ENCODE data around the gene TMEM45B. TPM values are rescaled to one million over a fixed set of nuclear protein-coding genes. Genes with fewer than 3 reads are reported as not detected.
"Not testable (repeated sequence)": the region's sequence is repeated elsewhere in the genome, so short reads cannot be mapped to it uniquely, and the experiment has no call there.

The TMEM45B gene
- total and polyA plus RNA-seq, 8 donors = 3.6 to 80.6 (median 19.3) TPM

DNA sequence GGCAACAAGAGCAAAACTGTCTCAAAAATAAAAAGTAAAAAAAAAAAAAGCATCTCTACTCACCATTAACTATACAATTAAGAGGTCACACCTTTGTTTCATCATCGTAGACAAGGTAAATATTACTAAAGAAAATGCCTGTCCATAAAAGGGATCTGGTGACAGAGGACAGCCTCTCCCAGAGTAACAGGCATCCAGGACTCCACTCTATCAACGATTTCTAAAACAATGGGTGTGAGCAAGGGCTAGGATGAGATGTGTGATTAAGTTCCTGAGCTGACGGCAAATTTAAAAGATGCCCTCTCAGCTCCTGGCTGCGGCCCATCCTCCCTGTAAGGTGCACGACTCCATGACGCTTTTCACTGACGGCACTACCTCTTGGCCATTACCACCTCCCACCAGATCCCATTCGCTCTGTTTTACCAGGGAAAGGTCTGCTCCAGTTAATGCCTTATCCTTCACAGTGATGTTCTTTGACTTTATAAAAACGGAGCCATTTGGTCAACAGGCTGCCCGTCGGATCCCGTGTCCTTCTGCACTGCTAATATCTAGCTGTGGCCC lies 2.3 kb upstream of the TMEM45B start:
- Histone ChIP-seq H3K4me3 (no peak overlapping the region), H3K9me3 (no peaks in the 10 kb centered on the region), H3K4me1 (peaks cover 0 to 19% (median 13%) of the 10 kb centered on the region in 4 donors), H3K27ac (no peak overlapping the region), H3K36me3 (no peaks in the 10 kb centered on the region), H3K27me3 (peaks cover 0 to 33% (median 7%) of the 10 kb centered on the region in 3 donors)
- TF ChIP-seq POLR2A (IDR thresholded peaks at IDR 0.05) (no peak), POLR2AphosphoS5 (IDR thresholded peaks at IDR 0.05) (no peak), EP300 (IDR thresholded peaks at IDR 0.05) (no peak)
- TF ChIP-seq, protein P1, sequence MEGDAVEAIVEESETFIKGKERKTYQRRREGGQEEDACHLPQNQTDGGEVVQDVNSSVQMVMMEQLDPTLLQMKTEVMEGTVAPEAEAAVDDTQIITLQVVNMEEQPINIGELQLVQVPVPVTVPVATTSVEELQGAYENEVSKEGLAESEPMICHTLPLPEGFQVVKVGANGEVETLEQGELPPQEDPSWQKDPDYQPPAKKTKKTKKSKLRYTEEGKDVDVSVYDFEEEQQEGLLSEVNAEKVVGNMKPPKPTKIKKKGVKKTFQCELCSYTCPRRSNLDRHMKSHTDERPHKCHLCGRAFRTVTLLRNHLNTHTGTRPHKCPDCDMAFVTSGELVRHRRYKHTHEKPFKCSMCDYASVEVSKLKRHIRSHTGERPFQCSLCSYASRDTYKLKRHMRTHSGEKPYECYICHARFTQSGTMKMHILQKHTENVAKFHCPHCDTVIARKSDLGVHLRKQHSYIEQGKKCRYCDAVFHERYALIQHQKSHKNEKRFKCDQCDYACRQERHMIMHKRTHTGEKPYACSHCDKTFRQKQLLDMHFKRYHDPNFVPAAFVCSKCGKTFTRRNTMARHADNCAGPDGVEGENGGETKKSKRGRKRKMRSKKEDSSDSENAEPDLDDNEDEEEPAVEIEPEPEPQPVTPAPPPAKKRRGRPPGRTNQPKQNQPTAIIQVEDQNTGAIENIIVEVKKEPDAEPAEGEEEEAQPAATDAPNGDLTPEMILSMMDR (IDR thresholded peaks at IDR 0.05) = no peak
- 81 to 86% (median 85%) methylated on average over 12 of the region's 12 CpGs for WGBS, 5 donors
- DNase-seq = no peak
- intact Hi-C loops (cut with DNase I; ENCODE audit: low total_unique reads) = no loop called here

DNA sequence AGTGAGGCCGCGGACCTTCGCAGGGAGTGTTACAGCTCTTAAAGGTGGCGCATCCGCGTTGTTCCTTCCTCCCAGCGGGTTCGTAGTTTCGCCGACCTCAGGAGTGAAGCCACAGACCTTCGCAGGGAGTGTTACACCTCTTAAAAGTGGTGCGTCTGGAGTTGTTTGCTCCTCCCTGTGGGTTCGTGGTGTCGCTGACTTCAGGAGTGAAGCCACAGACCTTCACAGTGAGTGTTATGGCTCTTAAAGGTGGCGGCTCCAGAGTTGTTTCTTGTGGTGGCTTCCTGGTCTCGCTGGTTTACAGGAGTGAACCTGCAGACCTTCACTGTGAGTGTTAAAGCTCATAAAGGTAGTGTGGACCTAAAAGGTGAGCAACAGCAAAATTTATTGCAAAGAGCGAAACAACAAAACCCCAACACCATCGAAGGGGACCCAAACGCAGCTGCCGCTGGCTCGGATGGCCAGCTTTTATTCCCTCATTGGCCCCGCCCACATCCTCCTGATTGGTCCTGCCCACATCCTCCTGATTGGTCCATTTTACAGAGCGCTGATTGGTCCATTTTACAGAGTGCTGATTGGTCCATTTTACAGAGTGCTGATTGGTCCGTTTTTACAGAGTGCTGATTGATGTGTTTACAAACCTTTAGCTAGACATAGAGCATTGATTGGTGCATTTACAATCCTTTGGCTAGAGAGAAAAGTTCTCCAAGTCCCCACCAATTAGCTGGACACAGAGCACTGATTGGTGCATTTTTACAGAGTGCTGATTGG lies 1.2 kb upstream of the TMEM45B start:
- WGBS, 5 donors = 83 to 93% (median 88%) methylated on average over 24 of the region's 24 CpGs
- H3K27ac ChIP-seq = no peak overlapping the region
- H3K36me3 ChIP-seq = no peaks in the 10 kb centered on the region
- no peak for DNase-seq
- H3K9me3 ChIP-seq = no peaks in the 10 kb centered on the region
- H3K4me1 ChIP-seq = peaks cover 0 to 19% (median 13%) of the 10 kb centered on the region in 4 donors
- TF ChIP-seq EP300 (IDR thresholded peaks at IDR 0.05) = no peak
- TF ChIP-seq, protein P1 (IDR thresholded peaks at IDR 0.05) = no peak
- TF ChIP-seq POLR2AphosphoS5 (IDR thresholded peaks at IDR 0.05) = no peak
- no peak for TF ChIP-seq POLR2A (IDR thresholded peaks at IDR 0.05)
- intact Hi-C loops (cut with DNase I; ENCODE audit: low total_unique reads) = no loop called here
- H3K4me3 ChIP-seq = no peak overlapping the region
- peaks cover 0 to 33% (median 7%) of the 10 kb centered on the region in 3 donors for H3K27me3 ChIP-seq

DNA sequence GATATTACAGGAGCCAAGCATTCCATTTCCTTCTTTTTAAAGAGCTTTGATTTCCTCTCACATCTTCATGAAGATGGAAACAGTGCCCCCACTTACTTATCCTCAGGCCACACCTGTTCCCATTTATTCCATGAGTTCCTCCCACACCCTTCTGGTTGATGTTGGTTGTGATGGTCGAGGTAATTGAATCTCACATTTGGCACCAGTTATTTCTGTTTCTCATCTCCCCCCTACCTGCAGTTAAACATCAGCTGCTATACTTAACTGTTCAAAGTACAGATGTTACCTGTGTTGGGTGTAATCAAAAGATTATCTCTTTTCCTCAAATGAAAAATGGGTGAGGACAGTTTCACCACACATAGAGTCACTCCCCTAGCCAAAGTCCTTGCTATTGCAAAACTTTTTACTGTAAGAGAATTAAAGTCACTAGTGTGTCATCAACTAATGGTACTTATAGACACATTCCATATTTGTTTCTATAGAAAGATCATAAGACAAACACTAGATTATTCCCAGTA lies 1.9 kb downstream of the TMEM45B start:
- no peak for DNase-seq
- 21 to 56% (median 31%) methylated on average over 1 of the region's 1 CpG for WGBS, 5 donors
- no peak for TF ChIP-seq EP300 (IDR thresholded peaks at IDR 0.05)
- no peak for TF ChIP-seq POLR2A (IDR thresholded peaks at IDR 0.05)
- TF ChIP-seq, protein P1 (IDR thresholded peaks at IDR 0.05) = no peak
- no peak for TF ChIP-seq POLR2AphosphoS5 (IDR thresholded peaks at IDR 0.05)
- intact Hi-C loops (cut with DNase I; ENCODE audit: low total_unique reads) = no loop called here
- H3K9me3 ChIP-seq = no peaks in the 10 kb centered on the region
- H3K4me1 ChIP-seq = peaks cover 0 to 19% (median 13%) of the 10 kb centered on the region in 4 donors
- H3K36me3 ChIP-seq = no peaks in the 10 kb centered on the region
- H3K27ac ChIP-seq = peak overlapping the region in 3 of 5 donors; percentile 16 to 43 (median 21)
- peak overlapping the region in 2 of 4 donors; percentile 44 to 58 for H3K4me3 ChIP-seq
- H3K27me3 ChIP-seq = peaks cover 0 to 33% (median 7%) of the 10 kb centered on the region in 3 donors

DNA sequence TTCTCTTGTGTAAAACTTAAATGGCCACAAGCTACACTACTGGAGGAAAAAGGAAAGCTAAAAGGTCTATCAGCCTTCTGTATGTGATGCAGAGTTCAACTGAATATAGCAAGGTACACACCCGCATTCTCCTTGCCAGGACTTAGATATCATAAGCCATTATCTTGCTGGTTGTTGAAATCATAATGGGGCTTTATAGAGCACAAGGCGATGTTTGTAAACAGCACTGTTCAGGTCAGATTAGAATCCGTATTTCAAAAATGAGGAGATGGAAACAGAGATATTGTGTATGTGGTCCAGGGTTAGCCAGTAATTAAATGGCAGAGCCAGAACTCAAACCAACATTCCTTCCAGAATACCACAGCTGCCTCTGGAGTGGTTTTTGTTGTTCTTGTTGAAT lies 2.6 kb downstream of the TMEM45B start:
- WGBS, 5 donors = 31 to 67% (median 46%) methylated on average over 3 of the region's 3 CpGs
- H3K4me3 ChIP-seq; DNase-seq; intact Hi-C loops (cut with DNase I; ENCODE audit: low total_unique reads); H3K36me3 ChIP-seq; H3K9me3 ChIP-seq: not testable (repeated sequence)
- H3K27me3 ChIP-seq = peaks cover 0 to 33% (median 7%) of the 10 kb centered on the region in 3 donors
- peak overlapping the region in 2 of 5 donors; percentile 16 to 43 for H3K27ac ChIP-seq
- peaks cover 0 to 19% (median 13%) of the 10 kb centered on the region in 4 donors for H3K4me1 ChIP-seq
